Stimulated activated CD4-positive, alpha-beta T cell treated with anti-CD3 and anti-CD28 coated beads, Interleukin-12 subunit alpha, Interleukin-12 subunit beta, amount 100 ng/mL, for 4 hours (primary cell): ENCODE measurements around the gene ZAR1L.
"Not testable (repeated sequence)": the region's sequence is repeated elsewhere in the genome, so short reads cannot be mapped to it uniquely, and the experiment has no call there.

Source experiments
- DNase-seq: peaks from one replicate; pipeline ENCODE4 v3.0.0-alpha.2; 2020

Gene ZAR1L, protein sequence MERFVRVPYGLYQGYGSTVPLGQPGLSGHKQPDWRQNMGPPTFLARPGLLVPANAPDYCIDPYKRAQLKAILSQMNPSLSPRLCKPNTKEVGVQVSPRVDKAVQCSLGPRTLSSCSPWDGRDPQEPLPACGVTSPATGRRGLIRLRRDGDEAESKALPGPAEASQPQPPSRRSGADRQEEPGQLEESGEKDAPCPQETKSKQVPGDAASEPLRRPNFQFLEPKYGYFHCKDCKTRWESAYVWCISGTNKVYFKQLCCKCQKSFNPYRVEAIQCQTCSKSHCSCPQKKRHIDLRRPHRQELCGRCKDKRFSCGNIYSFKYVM

DNA sequence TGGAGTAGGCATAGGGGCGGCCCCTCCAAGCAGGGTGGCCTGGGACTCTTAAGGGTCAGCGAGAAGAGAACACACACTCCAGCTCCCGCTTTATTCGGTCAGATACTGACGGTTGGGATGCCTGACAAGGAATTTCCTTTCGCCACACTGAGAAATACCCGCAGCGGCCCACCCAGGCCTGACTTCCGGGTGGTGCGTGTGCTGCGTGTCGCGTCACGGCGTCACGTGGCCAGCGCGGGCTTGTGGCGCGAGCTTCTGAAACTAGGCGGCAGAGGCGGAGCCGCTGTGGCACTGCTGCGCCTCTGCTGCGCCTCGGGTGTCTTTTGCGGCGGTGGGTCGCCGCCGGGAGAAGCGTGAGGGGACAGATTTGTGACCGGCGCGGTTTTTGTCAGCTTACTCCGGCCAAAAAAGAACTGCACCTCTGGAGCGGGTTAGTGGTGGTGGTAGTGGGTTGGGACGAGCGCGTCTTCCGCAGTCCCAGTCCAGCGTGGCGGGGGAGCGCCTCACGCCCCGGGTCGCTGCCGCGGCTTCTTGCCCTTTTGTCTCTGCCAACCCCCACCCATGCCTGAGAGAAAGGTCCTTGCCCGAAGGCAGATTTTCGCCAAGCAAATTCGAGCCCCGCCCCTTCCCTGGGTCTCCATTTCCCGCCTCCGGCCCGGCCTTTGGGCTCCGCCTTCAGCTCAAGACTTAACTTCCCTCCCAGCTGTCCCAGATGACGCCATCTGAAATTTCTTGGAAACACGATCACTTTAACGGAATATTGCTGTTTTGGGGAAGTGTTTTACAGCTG, at the start of gene ZAR1L, which contains the start of gene BRCA2:
ZAR1L (minus strand) TSS at position 126 of the 790 bp plus-strand sequence. CDS start 3,438 bp downstream, outside the sequence.
BRCA2 (plus strand) TSS at position 271 of the 790 bp plus-strand sequence. CDS start 953 bp downstream, outside the sequence.
- DNase-seq = peak; percentile 82

DNA sequence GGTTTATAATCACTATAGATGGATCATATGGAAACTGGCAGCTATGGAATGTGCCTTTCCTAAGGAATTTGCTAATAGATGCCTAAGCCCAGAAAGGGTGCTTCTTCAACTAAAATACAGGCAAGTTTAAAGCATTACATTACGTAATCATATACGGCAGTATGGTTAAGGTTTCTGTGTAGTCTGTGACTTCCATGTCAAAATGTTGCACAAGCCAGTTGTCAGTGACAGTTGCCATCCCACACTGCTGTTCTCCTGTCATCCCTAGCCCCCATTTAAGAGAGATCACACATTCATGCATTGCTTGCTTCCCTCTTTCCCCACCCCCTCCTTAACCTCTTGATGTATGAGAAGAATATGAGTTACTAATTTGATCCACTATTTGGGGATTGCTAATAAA, 47.4 kb upstream of the ZAR1L start:
- no peak for DNase-seq

DNA sequence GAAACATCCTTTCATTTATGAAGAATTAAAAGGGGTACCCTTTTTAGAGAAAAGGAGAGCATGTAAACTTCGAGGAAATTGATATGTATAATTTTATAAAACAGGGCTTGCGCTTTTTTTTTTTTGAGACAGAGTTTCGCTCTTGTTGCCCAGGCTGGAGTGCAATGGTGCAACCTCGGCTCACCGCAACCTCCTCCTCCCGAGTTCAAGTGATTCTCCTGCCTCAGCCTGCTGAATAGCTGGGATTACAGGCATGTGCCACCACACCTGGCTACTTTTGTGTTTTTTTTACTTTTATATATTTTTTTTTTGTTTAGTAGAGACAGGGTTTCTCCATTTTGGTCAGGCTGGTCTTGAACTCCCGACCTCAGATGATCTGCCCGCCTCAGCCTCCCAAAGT, 40.8 kb upstream of the ZAR1L start:
- DNase-seq = not testable (repeated sequence)

DNA sequence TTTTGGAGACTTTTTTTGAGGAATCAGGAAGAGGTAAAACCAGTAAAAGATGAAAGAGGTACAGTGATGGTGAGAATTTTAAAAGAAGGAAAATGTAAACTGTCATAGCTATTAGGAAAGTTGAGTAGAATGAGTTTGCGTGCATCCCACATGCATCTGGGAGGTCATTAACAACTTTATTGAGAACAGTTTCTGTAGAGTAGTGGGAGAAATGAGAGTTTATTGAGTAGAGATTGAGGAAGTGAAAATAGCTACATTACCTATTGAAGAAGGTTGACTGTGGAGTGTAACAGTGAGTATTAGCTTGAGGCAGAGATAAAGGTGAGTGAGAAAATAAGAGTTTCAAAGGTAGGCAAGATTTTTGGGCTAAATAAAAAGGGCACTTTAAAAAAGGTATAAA, 38.9 kb upstream of the ZAR1L start:
- DNase-seq = no peak

DNA sequence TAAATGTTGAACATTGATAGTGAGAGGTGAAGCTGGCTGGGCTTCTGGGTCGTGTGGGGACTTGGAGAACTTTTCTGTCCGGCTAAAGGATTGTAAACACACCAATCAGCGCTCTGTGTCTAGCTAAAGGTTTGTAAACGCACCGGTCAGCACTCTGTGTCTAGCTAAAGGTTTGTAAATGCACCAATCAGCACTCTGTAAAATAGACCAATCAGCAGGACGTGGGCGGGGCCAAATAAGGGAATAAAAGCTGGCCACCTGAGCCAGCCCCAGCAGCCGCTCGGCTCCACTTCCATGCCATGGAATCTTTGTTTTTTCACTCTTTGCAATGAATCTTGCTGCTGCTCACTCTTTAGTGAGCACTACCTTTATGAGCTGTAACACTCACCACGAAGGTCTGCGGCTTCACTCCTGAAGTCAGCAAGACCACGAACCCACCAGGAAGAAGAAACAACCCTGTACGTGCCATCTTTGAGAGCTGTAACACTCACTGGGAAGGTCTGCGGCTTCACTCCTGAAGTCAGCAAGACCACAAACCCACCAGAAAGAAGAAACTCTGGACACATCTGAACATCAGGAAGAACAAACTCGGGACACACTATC, 35.8 kb upstream of the ZAR1L start:
- not testable (repeated sequence) for DNase-seq

DNA sequence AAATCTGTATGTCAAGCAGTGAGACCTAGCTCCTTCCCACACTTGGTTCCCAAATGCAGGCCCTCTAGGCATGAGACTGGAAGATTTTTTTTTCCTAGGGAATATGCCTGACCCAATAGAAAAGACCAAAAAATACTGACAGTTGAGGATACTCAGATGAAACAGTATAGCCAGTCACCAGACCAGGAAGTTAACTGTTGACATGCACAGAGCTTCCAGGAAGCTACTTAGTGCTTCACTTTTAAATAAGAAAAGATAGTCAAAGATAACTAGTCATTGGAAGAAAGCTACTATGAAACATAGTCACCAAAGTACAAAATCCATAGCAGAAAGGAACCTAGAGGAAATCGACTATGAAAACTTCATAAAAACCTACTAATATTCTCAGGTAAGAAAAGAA, 32.5 kb upstream of the ZAR1L start:
- DNase-seq = no peak

DNA sequence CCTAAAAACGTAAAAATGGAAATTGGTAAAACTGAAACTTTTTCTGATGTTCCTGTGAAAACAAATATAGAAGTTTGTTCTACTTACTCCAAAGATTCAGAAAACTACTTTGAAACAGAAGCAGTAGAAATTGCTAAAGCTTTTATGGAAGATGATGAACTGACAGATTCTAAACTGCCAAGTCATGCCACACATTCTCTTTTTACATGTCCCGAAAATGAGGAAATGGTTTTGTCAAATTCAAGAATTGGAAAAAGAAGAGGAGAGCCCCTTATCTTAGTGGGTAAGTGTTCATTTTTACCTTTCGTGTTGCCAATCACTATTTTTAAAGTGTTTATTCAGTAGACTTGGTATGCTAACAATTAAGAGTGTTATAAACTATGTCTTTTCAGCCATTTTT, 25.8 kb upstream of the ZAR1L start:
- no peak for DNase-seq

DNA sequence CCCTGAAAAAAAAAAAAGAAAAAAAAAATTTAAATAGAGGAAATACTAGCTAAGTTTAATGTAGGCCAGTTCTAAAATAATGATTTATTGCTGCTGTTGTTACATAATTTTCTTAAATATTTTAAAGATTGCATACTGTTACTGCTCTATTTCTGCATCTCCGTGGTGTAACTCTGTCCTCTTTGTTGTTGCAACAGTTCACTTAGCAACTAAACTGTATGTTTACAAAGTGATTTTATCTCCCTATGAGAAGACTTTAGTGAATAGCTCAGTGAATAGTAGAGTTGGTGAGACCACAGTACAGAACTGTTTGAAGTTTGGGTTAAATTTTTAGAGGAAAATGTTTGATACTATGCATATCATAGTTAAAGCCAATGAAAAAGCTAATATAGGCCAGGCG, 19.5 kb upstream of the ZAR1L start:
- no peak for DNase-seq

DNA sequence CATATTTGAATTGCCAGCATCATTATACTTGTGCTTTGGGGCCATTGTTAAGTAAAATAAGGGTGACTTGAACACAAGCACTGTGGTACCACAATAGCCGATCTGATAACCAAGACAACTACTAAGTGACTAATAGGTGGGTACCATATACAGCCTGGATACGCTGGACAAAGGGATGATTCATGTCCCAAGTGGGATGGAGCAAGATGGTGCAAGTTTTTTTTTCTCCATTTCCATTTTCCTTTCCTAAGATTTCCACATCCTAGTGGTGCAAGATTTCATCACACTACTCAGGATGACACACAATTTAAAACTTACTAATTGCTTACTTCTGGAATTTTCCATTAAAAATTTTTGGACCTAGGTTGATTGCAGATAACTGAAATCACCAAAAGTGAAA, 15.3 kb upstream of the ZAR1L start:
- DNase-seq = no peak

DNA sequence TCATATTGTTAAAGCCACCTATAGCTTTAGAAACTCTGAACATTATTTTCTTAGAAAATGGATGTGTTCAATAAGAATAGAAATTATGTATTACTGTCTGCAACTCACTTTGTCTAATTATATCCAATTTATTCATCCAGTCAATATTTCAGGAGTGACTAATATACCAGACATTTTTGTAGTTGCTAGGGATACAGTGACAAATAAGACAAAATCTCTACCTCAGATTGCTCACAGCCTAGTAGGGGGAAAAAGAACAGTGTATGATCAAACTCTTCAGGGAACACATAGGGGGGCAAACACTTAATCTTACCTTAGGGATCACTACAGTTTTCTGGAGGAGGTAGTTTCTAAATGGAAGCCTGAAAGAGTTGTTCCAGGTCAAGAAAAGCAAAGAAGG, 8.7 kb upstream of the ZAR1L start:
- no peak for DNase-seq

DNA sequence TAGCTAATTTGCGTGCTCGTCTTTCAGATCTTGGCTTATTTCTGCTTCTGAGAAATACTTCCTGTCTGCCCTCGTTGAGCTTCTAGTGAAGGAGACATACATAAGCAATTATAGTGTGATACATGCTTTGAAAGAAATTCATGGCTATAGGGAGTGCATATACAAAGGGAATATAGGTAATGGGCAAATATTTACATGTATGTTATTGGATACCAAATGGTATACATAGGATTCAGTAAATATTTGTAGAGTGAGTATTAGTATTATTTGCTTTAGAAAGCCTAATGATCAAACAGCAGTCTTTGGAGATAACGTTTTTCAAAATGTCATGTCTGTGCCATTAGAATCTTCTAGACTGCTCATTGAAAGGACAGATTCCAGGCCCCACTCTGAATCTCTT, 5.4 kb upstream of the ZAR1L start:
- no peak for DNase-seq

DNA sequence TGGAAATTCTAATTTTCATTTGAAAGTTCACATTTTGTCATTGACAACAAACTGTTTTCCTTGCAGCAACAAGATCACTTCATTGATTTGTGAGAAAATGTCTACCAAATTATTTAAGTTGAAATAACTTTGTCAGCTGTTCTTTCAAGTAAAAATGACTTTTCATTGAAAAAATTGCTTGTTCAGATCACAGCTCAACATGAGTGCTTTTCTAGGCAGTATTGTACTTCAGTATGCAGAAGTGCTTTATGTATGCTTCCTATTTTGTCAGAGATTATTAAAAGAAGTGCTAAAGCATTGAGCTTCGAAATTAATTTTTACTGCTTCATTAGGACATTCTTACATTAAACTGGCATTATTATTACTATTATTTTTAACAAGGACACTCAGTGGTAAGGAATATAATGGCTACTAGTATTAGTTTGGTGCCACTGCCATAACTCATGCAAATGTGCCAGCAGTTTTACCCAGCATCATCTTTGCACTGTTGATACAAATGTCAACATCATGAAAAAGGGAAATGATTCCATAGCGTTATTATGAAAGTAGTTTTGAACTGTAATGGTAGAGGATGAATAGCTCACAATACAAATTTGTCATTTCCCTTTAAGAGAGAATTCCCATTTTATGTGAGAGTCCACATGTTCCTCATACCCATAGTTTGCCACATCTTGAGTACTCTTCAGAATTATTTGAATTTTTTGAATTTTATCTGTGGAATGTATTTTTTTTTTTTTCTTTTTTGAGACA, 2.7 kb upstream of the ZAR1L start:
- DNase-seq = no peak

DNA sequence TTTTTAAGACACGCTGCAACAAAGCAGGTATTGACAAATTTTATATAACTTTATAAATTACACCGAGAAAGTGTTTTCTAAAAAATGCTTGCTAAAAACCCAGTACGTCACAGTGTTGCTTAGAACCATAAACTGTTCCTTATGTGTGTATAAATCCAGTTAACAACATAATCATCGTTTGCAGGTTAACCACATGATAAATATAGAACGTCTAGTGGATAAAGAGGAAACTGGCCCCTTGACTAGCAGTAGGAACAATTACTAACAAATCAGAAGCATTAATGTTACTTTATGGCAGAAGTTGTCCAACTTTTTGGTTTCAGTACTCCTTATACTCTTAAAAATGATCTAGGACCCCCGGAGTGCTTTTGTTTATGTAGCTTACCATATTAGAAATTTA, 1.3 kb upstream of the ZAR1L start:
- no peak for DNase-seq

DNA sequence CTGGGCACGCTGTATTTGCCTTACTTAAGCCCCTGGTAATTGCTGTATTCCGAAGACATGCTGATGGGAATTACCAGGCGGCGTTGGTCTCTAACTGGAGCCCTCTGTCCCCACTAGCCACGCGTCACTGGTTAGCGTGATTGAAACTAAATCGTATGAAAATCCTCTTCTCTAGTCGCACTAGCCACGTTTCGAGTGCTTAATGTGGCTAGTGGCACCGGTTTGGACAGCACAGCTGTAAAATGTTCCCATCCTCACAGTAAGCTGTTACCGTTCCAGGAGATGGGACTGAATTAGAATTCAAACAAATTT, 821 bp upstream of the ZAR1L start:
- no peak for DNase-seq

DNA sequence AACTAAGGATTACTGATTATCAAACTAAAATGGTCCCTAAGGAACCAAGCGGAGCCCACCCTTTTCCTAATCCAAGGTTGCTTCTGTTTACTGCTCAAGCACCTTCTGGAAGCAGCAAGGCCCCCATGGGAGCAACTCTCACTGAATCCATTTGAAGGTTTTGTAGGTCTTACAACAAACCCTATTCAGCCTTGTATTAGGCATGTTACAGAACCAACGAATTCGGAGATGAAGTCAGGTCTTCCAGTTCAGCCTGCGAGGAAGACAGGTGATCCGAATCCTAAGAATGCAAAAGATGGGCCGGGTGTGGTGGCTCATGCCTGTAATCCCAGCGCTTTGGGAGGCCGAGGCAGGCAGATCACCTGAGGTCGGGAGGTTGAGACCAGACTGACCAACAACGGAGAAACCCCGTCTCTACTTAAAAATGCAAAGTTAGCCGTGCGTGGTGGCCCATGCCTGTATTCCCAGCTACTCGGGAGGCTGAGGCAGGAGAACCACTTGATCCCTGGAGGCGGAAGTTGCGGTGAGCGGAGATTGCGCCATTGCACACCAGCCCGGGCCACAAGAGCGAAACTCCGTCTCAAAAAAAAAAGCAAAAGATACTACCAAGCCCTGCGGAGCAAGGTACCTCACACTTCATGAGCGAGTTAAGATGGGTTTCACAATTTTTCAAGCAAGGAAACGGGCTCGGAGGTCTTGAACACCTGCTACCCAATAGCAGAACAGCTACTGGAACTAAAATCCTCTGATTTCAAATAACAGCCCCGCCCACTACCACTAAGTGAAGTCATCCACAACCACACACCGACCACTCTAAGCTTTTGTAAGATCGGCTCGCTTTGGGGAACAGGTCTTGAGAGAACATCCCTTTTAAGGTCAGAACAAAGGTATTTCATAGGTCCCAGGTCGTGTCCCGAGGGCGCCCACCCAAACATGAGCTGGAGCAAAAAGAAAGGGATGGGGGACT, 609 bp downstream of the ZAR1L start:
- DNase-seq = no peak

DNA sequence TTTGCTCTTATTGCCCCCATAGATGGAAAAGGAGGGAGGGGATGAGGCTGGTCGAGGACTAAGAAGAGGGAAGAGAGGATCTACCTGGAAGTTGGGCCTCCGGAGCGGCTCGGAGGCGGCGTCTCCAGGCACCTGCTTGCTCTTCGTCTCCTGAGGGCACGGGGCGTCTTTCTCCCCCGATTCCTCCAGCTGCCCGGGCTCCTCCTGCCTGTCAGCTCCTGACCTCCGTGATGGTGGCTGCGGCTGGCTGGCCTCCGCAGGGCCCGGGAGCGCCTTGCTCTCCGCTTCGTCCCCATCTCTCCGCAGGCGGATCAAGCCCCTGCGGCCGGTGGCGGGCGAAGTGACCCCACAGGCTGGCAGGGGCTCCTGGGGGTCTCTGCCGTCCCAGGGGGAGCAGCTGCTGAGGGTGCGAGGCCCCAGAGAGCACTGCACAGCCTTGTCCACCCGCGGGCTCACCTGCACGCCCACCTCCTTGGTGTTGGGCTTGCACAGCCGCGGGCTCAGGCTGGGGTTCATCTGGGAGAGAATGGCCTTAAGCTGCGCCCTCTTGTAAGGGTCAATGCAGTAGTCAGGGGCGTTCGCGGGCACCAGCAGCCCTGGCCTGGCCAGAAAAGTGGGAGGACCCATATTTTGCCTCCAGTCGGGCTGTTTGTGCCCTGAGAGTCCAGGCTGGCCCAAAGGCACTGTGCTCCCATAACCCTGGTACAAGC, 3.8 kb downstream of the ZAR1L start:
- DNase-seq = no peak

DNA sequence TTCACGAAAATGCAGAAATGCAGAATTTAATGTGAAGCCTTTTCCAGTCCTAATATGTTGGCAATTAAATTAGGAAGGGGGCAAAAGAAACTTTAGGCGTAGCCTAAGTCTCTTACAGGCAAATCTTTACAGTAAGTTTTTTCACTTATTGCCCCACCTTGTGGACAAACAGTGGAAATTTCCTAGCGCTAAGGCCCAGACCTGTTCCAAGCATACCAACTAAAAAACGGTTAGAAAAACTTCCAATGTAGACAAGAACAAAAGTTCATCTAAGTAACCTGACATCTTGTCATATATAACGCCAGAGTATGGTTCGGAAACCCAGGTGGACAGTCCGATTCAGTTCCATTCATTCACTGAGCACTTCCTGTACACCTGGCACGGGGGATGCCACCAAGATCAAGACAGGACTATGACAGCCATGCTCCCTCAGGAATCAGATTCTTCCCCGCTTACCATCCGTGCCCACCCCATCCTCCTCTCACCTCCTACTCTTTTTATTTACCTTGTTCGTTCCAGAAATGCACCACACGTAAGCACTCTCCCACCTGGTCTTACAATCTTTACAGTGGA, 4.9 kb downstream of the ZAR1L start:
- DNase-seq = no peak

DNA sequence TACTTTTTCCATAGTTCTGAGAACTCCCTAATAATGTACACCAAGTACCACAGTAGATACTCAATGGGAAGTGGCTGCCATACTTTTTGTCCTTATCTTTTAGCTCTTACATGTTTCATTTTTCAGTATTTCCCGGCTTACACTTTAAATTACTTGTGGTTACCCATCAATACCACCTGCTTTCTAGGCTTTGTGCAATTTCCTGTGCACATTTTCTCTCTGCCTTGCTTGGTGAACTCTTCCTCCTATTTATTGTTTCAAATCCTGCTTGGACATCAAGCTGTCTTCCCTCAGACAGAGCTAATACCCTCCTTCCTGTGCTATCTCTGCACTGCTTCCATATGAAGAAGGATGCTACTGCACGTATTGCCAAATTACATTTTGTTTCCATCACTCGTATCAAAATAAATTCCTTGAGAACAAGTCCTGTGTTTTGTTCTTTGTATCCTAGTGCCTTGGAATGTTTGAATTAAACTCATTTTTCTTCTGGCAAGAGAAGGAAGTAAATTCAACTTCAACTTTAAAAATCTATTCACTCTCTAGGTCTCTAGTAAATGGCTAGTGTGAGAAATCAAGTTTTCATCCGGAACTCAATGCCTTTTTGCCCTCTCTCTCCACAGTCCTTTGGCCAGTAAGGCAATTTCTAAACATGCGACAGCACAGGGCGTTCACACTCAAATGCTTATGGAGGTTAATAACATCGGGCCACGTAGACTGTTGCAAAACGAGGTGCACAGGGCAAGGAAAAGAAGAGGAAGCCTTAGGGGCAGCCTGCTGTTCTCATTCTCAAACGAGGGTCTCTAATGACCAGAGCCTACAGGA, 5.6 kb downstream of the ZAR1L start:
- DNase-seq = no peak

DNA sequence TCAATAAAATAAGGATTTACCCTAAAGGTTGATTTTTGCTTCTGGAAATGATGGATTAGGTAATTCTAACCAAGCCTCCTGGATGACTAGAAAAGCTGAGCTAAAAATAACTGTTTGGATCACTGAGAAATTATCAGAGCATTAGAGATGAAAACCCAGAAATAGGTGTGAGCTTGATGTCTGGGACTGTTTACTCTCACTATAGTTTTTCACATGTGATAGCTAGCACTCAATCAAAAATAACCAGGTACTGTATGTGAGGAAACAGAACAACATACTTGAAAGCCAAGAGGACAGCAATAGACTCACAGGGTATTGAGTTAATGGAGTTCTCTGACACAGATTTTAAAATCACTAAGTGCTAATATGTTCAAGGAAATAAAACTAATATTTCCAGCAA, 9.5 kb downstream of the ZAR1L start:
- DNase-seq = no peak

DNA sequence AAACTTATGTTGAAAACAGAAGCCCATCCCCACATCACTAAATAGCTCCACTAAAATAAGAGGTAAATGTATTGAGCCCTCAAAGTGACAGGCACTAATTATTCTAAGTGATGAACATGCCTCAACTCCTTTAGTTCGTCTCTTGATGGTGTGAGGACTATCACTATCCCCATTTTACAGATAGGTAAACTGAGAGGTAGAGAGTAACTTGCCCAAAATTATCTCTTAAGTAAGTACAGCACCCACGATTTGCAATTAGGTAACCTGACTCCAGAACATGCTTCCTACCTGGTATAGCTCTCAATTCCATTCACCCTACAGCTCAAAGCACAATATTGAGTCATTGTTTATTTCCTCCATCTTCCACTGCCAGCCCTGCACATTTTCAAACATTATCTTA, 12.7 kb downstream of the ZAR1L start:
- DNase-seq = no peak
